ENCODE results near the gene ALK.

DNA sequence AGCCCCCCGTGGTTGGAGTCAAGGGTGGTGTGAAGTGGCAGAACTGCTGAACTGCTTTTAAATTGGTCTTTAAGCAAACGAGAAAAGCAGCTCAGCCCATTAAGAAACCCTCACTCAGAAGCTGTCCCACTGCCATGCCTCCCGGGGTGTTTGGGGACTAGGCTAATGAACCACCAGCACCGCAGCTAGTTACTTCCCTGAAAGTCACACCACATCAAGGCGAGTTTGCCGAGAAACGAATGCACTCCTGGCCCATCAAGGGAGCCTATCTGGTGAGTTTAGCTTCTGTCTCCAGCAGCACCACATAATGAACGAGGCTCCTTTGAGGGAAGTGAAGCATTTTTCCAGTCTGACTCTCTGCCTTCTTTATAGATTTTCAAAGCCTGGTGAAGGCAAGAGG, 14.6 kb upstream of the ALK start:
- TF ChIP-seq, protein P1, sequence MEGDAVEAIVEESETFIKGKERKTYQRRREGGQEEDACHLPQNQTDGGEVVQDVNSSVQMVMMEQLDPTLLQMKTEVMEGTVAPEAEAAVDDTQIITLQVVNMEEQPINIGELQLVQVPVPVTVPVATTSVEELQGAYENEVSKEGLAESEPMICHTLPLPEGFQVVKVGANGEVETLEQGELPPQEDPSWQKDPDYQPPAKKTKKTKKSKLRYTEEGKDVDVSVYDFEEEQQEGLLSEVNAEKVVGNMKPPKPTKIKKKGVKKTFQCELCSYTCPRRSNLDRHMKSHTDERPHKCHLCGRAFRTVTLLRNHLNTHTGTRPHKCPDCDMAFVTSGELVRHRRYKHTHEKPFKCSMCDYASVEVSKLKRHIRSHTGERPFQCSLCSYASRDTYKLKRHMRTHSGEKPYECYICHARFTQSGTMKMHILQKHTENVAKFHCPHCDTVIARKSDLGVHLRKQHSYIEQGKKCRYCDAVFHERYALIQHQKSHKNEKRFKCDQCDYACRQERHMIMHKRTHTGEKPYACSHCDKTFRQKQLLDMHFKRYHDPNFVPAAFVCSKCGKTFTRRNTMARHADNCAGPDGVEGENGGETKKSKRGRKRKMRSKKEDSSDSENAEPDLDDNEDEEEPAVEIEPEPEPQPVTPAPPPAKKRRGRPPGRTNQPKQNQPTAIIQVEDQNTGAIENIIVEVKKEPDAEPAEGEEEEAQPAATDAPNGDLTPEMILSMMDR (IDR thresholded peaks at IDR 0.05), result no peak
- TF ChIP-seq POLR2A (IDR thresholded peaks at IDR 0.05), result no peak
